ENCODE results near the gene ATP6V0E1. TPM values are rescaled to one million over a fixed set of nuclear protein-coding genes. Genes with fewer than 3 reads are reported as not detected.

The ATP6V0E1 gene
- total and polyA plus RNA-seq, 2 of the 4 experiments (the other 2 are of a cell fraction), result 258 to 277 TPM

DNA sequence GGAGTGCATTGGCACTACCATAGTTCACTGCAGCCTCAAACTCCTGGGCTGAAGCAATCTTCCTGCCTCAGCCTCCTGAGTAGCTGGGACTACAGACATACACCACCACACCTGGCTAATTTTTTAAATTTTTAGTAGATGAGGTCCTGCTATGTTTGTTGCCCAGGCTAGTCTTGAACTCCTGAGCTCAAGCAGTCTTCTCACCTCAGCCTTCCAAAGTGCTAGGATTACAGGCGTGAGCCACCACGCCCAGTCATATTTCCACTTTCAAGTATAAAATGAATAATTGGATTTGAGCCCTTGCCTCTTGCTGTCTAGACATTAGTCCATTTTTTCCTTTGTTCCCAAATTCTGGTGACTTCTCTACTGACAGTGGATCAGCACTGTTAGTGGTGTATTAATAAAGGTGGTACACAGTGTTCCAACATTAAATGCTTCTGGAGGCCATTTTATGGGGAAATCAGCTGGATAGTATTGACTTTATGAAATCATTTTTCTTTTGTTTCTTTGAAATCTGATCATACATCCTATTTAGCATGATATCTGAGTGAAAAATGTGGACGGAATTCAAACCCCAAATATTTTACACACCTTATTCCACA lies 15.9 kb downstream of the ATP6V0E1 start:
- H3K9me3 ChIP-seq (ENCODE audit: control insufficient read depth, insufficient read depth, low read length), result no peaks in the 10 kb centered on the region
- no peak overlapping the region for H2AK9ac ChIP-seq (replicated peaks; ENCODE audit: low read depth, low read length, poor library complexity)
- H3K18ac ChIP-seq (ENCODE audit: low read depth, low read length), result no peak overlapping the region
- H4K8ac ChIP-seq (ENCODE audit: low read depth in 2 of 2, low read length in 2 of 2), result no peak overlapping the region
- H3K14ac ChIP-seq (replicated peaks; ENCODE audit: low read depth, low read length), result no peak overlapping the region
- H3K56ac ChIP-seq (ENCODE audit: extremely low read depth, insufficient read depth, low read length), result no peak overlapping the region
- no peak overlapping the region for H3K4ac ChIP-seq (ENCODE audit: low read depth, low read length)
- BruUV-seq (replicated peaks), result no TSS peak
- intact Hi-C loops (cut with micrococcal nuclease) (no loop called here), in situ Hi-C loops (cut with MboI; ENCODE audit: low sequenced_read_pairs) (no loop called here), dilution Hi-C loops (cut with HindIII; ENCODE audit: low sequenced_read_pairs, unreplicated experiment) (no loop called here)
- POLR2A ChIA-PET (ENCODE audit: unreplicated experiment), result interaction anchor here (0.6 to 0.7 kb wide), 2 partner anchors 58 to 139 kb away, joined by 3 to 7 read pairs; no protein-coding TSS in a partner anchor
- DNase-seq, result no peak
- no peak overlapping the region for H3K23ac ChIP-seq (ENCODE audit: low read depth, low read length)
- H2BK15ac ChIP-seq (ENCODE audit: low read depth, low read length), result no peak overlapping the region
- no peak overlapping the region for H2BK120ac ChIP-seq (ENCODE audit: low read depth, low read length)
- H2AFZ ChIP-seq (replicated peaks; ENCODE audit: low read length, poor library complexity), result no peak overlapping the region
- peaks cover 10% of the 10 kb centered on the region; the same call in 1 of the 2 replicates for H3K9me1 ChIP-seq (ENCODE audit: insufficient read depth, low read length)
- no peak overlapping the region for H3K4me3 ChIP-seq (ENCODE audit: insufficient read depth, low read depth, low read length)
- TF ChIP-seq MAZ (IDR thresholded peaks at IDR 0.05; ENCODE audit: borderline replicate concordance, low read depth, low read length), result no peak
- TF ChIP-seq RFX5 (IDR thresholded peaks at IDR 0.05; ENCODE audit: low read depth, low read length), result no peak
- no peak for TF ChIP-seq CHD1 (IDR thresholded peaks at IDR 0.05; ENCODE audit: low read depth, low read length)
- no peak overlapping the region for H2AK5ac ChIP-seq (ENCODE audit: low read depth, low read length)
- CTCF ChIA-PET, result no interaction called here
- H2BK5ac ChIP-seq (ENCODE audit: low read depth, low read length, poor library complexity, severe bottlenecking), result no peak overlapping the region
- no peaks in the 10 kb centered on the region for H3K27me3 ChIP-seq (ENCODE audit: control insufficient read depth, insufficient read depth, low read length)
- H3K4me2 ChIP-seq (ENCODE audit: low read depth, low read length), result no peak overlapping the region
- peaks cover 18% of the 10 kb centered on the region for H3K36me3 ChIP-seq (ENCODE audit: control insufficient read depth, insufficient read depth, low read length)
- H4K91ac ChIP-seq (ENCODE audit: insufficient read depth, low read depth, low read length), result no peak overlapping the region
- peaks cover 34 to 67% of the 10 kb centered on the region in 2 experiments for H3K79me1 ChIP-seq (ENCODE audit: low read depth in 1 of 2, low read length in 2 of 2)
- H4K20me1 ChIP-seq (ENCODE audit: insufficient read depth, low read length), result peaks cover 37% of the 10 kb centered on the region
- H3K27ac ChIP-seq (ENCODE audit: insufficient read depth, low read length), result no peak overlapping the region
- no peak overlapping the region for H3K9ac ChIP-seq (ENCODE audit: low read depth, low read length)
- no CpG with 5 or more reads among the region's 3 CpGs for WGBS, 2 experiments (ENCODE audit: extremely low coverage in 2 of 2, insufficient read length in 1 of 2)
- H3K4me1 ChIP-seq (ENCODE audit: control insufficient read depth, insufficient read depth, low read length), result peaks cover 3% of the 10 kb centered on the region; the same call in 1 of the 2 replicates
- no peak overlapping the region for H2BK20ac ChIP-seq (ENCODE audit: low read depth, low read length)
- ATAC-seq (ENCODE audit: low read depth), result no peak
- H4K5ac ChIP-seq (ENCODE audit: low read depth, low read length), result no peak overlapping the region
